Femur (tissue), 1 donor: Measurements from ENCODE around the gene SERAC1.
"Not testable (repeated sequence)": the region's sequence is repeated elsewhere in the genome, so short reads cannot be mapped to it uniquely, and the experiment has no call there.

ENCODE experiments used
- DNase-seq: peaks from one replicate; pipeline ENCODE4 v3.0.0-alpha.2; 2017

Gene SERAC1

DNA sequence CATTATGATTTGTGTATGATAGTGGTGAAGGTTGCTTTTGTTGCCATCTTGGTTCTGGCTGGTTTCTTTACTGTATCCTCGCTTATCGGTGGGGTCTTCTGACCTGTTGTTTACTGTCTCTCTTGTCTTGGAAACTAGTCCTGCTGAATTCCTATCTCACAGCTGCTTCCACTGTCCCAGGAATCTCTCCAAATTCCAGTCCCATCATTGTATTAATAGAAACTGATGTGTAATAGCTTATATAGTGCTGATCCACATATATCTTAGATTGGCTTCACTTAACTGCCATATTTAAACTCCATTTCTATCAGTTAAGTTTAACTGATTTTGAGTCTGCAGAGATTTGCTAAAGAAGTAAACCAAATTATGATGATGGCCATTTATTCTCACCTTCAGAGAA, 6.0 kb upstream of the SERAC1 start:
- DNase-seq, result no peak

GRCh38 chr6:158172001-158172400, 3.9 kb upstream of the SERAC1 start:
- DNase-seq, result no peak

GRCh38 chr6:158170656-158171081, 2.6 kb upstream of the SERAC1 start:
- no peak for DNase-seq

DNA sequence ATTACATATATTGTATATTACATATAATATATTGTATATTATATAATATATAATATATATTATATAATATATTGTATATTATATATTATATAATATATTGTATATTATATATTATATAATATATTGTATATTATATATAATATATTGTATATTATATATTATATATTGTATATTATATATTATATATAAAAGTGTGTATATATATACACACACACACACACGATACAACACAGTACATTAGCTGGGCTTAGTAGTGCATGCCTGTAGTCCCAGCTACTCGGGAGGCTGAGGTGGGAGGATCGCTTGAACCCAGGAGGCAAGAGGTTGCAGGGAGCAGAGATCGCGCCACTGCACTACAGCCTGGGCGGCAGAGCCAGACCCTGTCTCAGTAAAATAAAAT, 1.6 kb upstream of the SERAC1 start:
- not testable (repeated sequence) for DNase-seq

DNA sequence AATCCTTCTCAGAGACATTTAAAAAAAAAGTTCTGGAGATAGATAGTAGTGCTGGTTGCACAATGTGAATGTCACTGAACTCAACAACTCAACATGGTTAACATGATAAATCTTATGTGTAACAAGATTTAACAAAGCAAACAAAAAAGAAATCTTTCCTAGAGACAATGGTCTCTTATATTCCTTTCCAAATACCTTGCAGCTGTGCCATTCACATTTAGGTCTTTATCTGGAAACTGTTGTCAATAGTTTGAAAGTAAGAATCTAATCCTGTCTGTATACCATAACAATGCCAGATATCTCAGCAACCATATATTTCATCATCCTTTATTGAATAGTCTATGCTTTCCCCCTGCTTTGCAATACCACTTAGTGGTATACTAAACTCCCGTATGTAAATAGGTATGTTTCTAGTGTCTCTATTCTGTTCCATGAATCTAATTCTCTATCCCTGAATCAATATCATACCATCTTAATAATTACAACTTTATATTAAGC, 2.1 kb downstream of the SERAC1 start:
- no peak for DNase-seq

DNA sequence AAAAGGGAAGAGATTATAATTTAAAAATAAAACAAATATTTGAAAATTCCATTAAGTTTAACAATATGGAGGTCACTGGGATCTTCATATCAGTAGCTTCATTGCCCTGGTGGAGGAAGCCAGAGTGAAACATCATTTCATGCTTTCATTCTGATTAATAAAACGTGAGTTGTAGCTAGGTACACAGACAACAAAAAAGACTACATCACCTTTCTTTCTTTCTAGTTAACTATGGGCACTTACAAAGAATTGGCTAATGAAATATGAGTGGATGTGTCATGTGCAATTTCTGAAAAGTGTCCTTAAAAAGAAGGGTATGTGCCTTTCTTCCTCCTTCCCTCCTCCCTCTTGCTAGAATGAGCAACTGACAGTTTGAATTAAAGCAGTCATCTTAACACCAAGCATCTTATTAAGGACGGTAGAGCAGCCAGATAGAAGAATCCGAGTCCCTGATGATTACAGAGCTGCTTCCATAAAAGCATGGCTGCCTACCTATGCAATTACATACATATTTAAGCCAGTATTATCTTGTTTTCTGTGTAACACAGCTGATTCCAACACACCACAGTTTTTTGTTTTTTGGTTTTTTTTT, 3.4 kb downstream of the SERAC1 start:
- no peak for DNase-seq

- no peak for DNase-seq
Observed at GRCh38 chr6:158161566-158162254, 6.4 kb downstream of the SERAC1 start.

DNA sequence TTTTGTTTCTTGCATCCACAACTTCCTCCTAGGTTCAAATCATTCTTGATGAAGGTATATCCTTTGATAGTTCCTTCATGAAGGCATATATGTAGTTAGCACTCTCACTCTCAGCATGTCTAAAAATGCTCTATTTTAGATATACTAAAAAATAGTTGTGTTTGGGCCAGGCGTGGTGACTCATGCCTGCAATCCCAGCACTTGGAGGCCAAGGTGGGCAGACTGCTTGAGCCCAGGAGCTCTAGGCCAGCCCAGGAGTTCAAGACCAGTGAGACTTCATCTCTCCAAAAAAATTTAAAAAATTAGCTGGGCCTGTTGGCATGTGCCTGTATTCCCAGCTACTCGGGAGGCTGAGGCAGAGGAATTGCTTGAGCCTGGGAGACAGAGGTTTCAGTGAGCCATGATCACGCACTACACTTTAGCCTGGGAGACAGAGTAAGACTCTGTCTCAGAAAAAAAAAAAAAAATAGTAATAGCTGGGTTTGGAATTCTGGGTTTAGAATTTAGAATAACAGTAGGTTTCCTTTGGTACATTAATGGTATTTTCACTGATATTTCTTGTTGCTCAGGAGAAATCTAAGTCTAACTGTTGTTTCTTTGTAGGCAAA, 7.0 kb downstream of the SERAC1 start:
- DNase-seq, result no peak

DNA sequence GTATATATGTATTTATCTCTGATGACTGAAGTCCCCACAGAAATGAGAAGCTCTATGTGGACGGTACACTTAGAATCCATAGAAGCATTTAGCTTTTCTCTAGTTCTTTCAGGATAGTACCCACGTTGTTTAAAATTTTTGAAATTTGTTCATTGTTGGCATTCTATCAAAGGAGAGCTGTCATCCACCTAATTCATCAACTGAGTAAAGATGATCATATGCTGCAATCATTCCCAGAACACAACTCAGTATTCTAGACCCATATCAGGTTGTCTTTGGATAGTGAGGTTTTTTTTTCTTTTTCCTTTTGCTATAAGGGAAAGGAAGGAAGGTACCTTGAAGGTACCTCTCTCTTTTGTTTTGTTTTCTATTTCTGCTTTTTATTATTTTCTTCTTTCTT, 9.3 kb downstream of the SERAC1 start:
- DNase-seq, result no peak

GRCh38 chr6:158158123-158158522, 9.9 kb downstream of the SERAC1 start:
- DNase-seq, result no peak

DNA sequence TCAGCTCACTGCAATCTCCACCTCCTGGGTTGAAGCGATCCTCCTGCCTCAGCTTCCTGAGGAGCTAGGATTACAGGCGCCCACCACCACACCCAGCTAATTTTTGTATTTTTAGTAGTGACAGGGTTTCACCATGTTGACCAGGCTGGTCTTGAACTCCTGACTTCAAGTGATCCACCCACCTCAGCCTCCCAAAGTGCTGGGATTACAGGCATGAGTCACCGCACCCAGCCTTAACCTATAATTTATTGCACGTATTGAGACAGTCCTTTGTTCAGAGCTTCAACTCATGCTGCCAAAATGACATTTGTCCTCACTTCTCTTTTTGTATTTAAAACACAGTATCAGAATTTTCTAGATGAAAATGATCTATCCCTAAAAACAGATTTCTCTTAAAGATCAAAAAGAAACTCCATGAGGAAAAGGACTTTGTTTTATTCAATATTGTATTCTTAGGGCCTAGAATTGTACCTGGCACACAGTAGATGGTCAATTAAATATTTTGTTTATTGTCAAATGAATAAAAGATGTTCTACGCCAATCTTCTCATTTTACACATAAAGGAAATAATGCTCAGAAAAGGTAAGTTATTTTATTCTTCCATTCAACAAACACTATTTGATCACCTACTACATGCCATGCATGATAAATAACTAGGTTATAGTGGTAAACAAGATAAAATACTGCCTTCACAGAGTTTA, 10.8 kb downstream of the SERAC1 start:
- no peak for DNase-seq

GRCh38 chr6:158154816-158155215, 13.2 kb downstream of the SERAC1 start:
- no peak for DNase-seq

- DNase-seq, result no peak
Observed at GRCh38 chr6:158153576-158153975, 14.5 kb downstream of the SERAC1 start.

GRCh38 chr6:158152659-158153058, 15.4 kb downstream of the SERAC1 start:
- DNase-seq, result no peak

DNA sequence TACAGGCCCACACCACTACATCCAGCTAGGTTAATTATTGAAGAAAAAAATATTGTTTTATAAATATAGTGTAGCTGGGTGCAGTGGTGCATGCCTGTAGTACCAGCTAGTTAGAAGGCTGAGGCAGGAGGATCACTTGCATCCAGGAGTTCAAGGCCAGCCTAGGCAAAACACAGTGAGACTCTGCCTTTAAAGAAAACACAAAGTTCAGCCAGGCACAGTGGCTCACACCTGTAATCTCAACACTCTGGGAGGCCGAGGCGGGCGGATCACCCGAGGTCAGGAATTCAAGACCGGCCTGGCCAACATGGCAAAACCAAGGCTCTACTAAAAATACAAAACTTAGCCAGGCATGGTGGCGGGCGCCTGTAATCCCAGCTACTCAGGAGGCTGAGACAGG, 16.0 kb downstream of the SERAC1 start:
- DNase-seq, result not testable (repeated sequence)

GRCh38 chr6:158150701-158151100, 17.4 kb downstream of the SERAC1 start:
- no peak for DNase-seq

DNA sequence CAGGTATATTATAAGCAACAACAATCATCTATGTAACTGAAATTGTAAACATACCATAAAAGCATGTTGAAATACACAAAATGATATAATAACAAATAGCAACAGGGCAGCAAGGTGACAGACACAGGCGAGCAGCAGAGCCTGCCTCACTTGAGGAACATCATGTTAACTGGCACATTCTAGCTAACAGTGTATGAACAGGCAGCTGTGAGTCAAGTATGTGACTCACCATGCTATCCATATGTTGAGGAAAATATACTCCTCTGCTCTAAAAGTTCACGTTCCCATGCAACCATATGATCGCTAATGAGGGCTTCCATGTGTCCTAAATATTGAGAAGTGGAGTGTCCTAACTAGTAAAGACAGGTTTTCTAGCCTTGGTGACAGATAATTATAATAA, 18.4 kb downstream of the SERAC1 start:
- no peak for DNase-seq

- DNase-seq, result no peak
Observed at GRCh38 chr6:158143700-158144099, 24.4 kb downstream of the SERAC1 start.

GRCh38 chr6:158142789-158143188, 25.3 kb downstream of the SERAC1 start:
- DNase-seq, result no peak

DNA sequence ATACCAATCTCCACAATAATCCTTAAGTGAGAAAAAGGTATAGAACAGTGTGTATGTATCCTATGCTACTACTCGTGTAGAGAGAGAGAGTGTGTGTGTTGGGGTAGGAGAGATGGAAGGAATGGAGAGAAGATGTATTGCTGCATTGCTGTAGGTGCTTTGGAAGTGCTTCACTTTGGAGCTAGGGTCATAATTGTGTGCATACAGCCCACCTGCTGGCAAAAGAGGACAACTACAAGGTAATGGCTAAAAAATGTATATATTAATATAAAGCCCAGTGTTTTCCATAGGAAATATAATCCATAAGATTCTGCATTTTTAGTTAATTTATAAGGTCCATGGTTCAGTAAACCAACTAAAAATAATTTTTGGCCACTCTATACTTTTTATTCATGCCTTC, 36.1 kb downstream of the SERAC1 start:
- no peak for DNase-seq

GRCh38 chr6:158125271-158125670, 42.8 kb downstream of the SERAC1 start:
- no peak for DNase-seq

DNA sequence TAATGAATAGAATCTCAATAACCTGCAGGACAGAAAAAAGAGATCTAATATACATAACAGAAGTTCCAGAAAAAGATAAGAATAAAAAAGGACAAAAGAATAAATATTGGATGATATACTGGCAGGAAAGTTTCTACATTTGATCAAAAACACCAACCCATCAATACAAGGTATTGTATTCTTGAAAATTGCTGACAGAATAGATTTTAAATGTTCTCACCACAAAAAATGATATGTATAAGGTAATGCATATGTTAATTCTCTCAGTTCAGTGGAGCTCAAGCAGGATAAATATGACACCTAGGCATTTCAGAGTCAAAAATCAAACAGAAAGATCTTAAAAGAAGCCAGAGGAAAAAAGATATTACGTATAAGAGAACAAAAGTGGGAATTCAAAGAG, 43.8 kb downstream of the SERAC1 start:
- DNase-seq, result no peak

DNA sequence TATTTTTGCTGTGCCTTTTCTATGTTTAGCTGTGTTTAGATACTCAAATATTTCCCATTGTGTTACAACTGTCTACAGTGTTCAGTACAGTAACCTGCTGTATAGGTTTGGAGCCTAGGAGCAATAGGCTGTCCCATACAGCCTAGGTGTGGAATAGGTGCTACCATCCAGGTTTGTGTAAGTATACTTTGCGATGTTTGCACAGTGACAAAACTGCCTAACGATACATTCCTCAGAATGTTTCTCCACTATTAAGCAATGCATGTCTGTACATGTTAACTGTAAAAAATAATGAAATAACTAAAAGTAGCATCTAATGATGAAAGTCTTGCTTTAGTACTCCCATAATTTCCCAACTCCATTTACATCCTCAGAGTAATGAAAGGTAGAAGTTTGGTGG, 46.0 kb downstream of the SERAC1 start:
- no peak for DNase-seq

GRCh38 chr6:158121335-158121734, 46.7 kb downstream of the SERAC1 start:
- DNase-seq, result no peak
